H1 (cell line): ENCODE measurements around the gene TMEM45A. TPM values are rescaled to one million over a fixed set of nuclear protein-coding genes. Genes with fewer than 3 reads are reported as not detected.

ENCODE experiments used
- JUN ChIP-seq: IDR thresholded peaks from 2 replicates; pipeline ENCODE4 v1.6.1; 2011; ENCODE audit warnings: low read depth, mild to moderate bottlenecking, improper control_type of control experiment, low read length
- polyA plus RNA-seq, 7 experiments: library from polyadenylated mRNA; depleted of rRNA in 3 of 7; stranded (reverse) in 5 of 7; unstranded in 2 of 7; fragments of >200 nt in 5 of 7; fragments of 200-250 nt in 2 of 7; gene quantifications; 1 replicate in 5 of 7; 2 replicates in 1 of 7; 4 replicates in 1 of 7; pipeline versions ENCODE4 v1.2.1 to v1.2.3, GENCODE V29; 2011 to 2013; ENCODE audit warnings: missing spikeins in 2 of 7, mixed read lengths in 2 of 7
- total RNA-seq: library from RNA; stranded (reverse); fragmentation: NEBNext Ultra II Directional; extraction: Animal tissue kit (Norgen Biotek cat#: 25700); gene quantifications from 2 replicates; pipeline ENCODE4 v1.2.1, GENCODE V29; 2021

TMEM45A gene
- total and polyA plus RNA-seq, 2 of the 8 experiments (the other 6 are each of a cell fraction or from before 2014, with no cell fraction given), result 12.9 to 14.2 TPM

GRCh38 chr3:100489118-100489517, 3.3 kb upstream of the TMEM45A start (continued):
- TF ChIP-seq JUN, result no peak
